GM13976 (cell line): Measurements from ENCODE around the gene PACRGL.
A peak's percentile ranks its signal among the peaks of the same experiment; 100 is the strongest.
"Not testable (repeated sequence)": the region's sequence is repeated elsewhere in the genome, so short reads cannot be mapped to it uniquely, and the experiment has no call there.

Experiments used
- DNase-seq: peaks from one replicate; pipeline ENCODE4 v3.0.0; 2012; ENCODE audit warnings: low spot score
- in situ Hi-C: fragments of 300-500 bp; cut with MboI; formaldehyde crosslinking; loops from one replicate; pipeline ENCODE4 v1.12.0; 2022; ENCODE audit warnings: low sequenced_read_pairs, mixed read lengths, inconsistent platforms; ENCODE audit not compliant: unreplicated experiment
- TF ChIP-seq, protein P1 (sequence below): IDR thresholded peaks from 2 replicates; pipeline ENCODE4 v1.5.1; 2012; ENCODE audit warnings: borderline replicate concordance, mild to moderate bottlenecking; ENCODE audit not compliant: insufficient read depth; ENCODE audit errors: extremely low read depth, missing control alignments, control extremely low read depth

PACRGL gene

DNA sequence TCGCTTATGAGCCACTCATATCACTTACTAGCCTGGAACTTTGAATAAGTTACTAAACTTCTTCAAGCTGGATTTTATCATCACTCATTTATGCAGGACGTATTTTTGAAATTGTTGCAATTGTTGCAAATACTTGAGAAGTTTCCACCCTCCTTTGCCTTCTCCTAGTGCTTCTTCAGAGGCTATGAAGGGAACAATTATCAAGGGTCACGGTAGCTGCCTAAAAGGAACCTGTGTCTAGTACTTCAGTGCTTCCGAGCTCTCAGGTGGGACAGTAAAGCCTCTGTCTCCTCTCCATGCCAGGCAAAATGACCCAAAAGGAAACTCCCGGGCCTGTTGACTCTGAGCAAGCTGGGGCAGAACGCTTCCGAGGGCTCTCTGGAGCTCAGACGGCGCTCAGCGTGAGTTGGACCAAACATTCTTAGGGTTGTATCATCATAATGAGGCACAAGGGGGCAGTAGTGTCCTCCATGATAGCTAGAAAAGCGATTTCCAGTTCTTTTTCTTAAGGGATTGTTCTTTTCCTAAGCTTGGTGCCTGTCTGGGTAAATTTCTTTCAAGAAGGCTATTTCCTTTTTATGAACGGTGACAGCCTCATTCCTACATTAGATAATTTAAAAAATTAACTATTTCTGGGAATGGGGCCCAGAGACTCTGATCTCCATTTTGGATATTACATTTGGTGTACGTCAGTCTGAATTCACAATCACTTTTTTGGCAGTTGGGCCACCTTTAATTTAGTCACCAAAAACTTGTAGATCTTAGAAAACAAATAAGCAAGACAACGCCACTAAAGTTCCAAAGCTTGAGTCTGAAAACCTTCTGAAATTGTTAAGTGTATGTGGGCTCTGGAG is 73.1 kb downstream of the PACRGL start:
- TF ChIP-seq, protein P1, sequence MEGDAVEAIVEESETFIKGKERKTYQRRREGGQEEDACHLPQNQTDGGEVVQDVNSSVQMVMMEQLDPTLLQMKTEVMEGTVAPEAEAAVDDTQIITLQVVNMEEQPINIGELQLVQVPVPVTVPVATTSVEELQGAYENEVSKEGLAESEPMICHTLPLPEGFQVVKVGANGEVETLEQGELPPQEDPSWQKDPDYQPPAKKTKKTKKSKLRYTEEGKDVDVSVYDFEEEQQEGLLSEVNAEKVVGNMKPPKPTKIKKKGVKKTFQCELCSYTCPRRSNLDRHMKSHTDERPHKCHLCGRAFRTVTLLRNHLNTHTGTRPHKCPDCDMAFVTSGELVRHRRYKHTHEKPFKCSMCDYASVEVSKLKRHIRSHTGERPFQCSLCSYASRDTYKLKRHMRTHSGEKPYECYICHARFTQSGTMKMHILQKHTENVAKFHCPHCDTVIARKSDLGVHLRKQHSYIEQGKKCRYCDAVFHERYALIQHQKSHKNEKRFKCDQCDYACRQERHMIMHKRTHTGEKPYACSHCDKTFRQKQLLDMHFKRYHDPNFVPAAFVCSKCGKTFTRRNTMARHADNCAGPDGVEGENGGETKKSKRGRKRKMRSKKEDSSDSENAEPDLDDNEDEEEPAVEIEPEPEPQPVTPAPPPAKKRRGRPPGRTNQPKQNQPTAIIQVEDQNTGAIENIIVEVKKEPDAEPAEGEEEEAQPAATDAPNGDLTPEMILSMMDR, result peak; percentile 61
- peak; percentile 29 for DNase-seq
- in situ Hi-C loops, result loop anchor here (25.0 kb wide), 1 partner anchor 689 kb away; no protein-coding TSS in a partner anchor

DNA sequence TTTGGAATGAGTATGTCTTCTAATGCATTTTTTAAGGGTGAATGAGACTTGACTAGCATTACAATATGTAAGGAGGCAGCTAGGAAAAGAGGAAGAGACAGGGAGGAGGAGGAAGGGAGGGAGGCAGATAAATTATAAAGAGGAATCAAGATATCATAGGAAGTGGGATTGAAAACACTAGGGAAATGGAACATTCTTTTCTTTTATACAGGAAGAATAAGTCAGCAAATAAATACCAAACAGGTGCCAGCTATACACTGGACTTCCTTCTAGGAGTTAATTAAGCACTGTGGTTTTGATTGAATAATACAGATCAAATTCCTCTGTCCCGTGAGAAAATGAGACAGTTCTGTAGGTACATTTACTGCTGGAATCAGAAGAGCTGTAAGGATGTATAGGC is 78.6 kb downstream of the PACRGL start:
- DNase-seq, result no peak
- TF ChIP-seq, protein P1, result no peak
- in situ Hi-C loops, result no loop called here

DNA sequence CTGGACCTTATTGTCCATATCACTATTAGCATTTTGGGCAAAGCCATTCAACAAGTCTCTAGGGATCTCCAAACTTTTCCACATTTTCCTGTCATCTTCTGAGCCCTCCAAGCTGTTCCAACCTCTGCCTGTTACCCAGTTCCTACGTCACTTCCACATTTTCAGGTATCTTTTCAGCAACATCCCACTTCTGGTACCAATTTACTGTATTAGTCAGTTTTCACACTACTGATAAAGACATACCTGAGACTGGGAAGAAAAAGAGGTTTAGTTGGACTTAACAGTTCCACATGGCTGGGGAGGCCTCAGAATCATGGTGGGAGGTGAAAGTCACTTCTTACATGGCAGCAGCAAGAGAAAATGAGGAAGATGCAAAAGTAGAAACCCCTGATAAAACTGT is 82.9 kb downstream of the PACRGL start:
- in situ Hi-C loops, DNase-seq: not testable (repeated sequence)

DNA sequence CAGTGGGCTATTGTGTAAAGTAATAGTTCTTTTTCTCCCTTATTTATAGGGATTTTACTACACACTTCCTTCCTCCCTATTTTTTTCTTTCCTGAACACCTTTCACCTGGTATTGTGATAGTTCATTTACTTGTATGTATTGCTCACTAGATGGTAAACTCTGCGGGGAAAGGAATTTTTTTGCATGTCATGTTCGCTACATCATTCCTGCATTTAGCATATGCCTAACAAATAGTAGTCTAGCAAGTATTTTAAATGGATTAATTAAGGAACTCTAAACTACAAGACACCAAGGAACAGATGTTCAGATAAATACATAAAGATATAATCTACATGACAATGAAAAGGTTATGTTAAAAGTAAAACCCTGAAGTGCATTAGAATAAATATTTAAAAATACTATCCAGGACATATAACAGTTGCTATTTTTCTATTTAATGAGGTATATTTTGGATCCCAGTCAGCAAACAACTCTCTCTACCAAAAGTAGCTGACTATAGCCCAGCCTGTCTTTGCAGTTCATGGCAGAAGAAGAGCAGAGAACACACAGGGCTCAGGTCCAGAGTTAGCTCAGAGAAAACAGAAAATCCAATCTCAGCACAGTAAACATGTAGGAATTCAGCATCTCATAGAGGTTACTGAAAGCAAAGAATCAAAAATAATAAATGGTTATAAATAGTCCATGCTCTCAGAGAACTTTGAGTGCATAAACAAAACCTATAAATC is 87.8 kb downstream of the PACRGL start:
- no peak for DNase-seq
- in situ Hi-C loops, result no loop called here
- TF ChIP-seq, protein P1, result no peak
